Measurements from ENCODE around the gene SPRYD4.

Gene SPRYD4

GRCh38 chr12:56476143-56476542 is 7.8 kb downstream of the SPRYD4 start:
- no peak for TF ChIP-seq ZNF549 (tag by site-specific recombination; IDR thresholded peaks at IDR 0.05)
- no peak for TF ChIP-seq MZF1 (tag by site-specific recombination; IDR thresholded peaks at IDR 0.05; ENCODE audit: borderline replicate concordance)
- TF ChIP-seq EGR2 (tag by site-specific recombination; IDR thresholded peaks at IDR 0.05; ENCODE audit: low read depth): peak; percentile 88
- TF ChIP-seq, protein P1, sequence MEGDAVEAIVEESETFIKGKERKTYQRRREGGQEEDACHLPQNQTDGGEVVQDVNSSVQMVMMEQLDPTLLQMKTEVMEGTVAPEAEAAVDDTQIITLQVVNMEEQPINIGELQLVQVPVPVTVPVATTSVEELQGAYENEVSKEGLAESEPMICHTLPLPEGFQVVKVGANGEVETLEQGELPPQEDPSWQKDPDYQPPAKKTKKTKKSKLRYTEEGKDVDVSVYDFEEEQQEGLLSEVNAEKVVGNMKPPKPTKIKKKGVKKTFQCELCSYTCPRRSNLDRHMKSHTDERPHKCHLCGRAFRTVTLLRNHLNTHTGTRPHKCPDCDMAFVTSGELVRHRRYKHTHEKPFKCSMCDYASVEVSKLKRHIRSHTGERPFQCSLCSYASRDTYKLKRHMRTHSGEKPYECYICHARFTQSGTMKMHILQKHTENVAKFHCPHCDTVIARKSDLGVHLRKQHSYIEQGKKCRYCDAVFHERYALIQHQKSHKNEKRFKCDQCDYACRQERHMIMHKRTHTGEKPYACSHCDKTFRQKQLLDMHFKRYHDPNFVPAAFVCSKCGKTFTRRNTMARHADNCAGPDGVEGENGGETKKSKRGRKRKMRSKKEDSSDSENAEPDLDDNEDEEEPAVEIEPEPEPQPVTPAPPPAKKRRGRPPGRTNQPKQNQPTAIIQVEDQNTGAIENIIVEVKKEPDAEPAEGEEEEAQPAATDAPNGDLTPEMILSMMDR (tag by site-specific recombination; IDR thresholded peaks at IDR 0.05): no peak
- no peak for TF ChIP-seq ZNF175 (tag by site-specific recombination; IDR thresholded peaks at IDR 0.05)
- no peak for TF ChIP-seq ZNF366 (tag by site-specific recombination; conservative IDR thresholded peaks at IDR 0.05)
- no peak for TF ChIP-seq ZSCAN18 (tag by site-specific recombination; IDR thresholded peaks at IDR 0.05)
- no peak for TF ChIP-seq SALL2 (tag by site-specific recombination; IDR thresholded peaks at IDR 0.05; ENCODE audit: borderline replicate concordance)
- peak; percentile 69 for TF ChIP-seq ZFHX2 (tag by site-specific recombination; conservative IDR thresholded peaks at IDR 0.05)
- TF ChIP-seq ZBTB17 (tag by site-specific recombination; IDR thresholded peaks at IDR 0.05): 0 out of 2 replicates have a peak, but pooled peaks have one; percentile 17
- Histone ChIP-seq H3K27ac (ENCODE audit: extremely low read depth, low read depth, low read length) (no peak overlapping the region), H3K36me3 (ENCODE audit: control insufficient read depth in 2 of 2, insufficient read depth in 1 of 2, low read length in 2 of 2) (peaks cover 0 to 27% of the 10 kb centered on the region in 2 experiments; a peak in 2 of 3 replicates), H3K4me3 (ENCODE audit: low read depth, low read length) (no peak overlapping the region), H3K4me1 (ENCODE audit: control insufficient read depth, insufficient read depth, low read length) (no peaks in the 10 kb centered on the region), H3K9me3 (ENCODE audit: control insufficient read depth, insufficient read depth, low read depth, low read length) (no peaks in the 10 kb centered on the region)
- ChIA-PET CTCF (interaction anchor here (0.7 kb wide), 1 partner anchor 274 kb away, joined by 6 read pairs; no protein-coding TSS in a partner anchor), POLR2A (no interaction called here)

DNA sequence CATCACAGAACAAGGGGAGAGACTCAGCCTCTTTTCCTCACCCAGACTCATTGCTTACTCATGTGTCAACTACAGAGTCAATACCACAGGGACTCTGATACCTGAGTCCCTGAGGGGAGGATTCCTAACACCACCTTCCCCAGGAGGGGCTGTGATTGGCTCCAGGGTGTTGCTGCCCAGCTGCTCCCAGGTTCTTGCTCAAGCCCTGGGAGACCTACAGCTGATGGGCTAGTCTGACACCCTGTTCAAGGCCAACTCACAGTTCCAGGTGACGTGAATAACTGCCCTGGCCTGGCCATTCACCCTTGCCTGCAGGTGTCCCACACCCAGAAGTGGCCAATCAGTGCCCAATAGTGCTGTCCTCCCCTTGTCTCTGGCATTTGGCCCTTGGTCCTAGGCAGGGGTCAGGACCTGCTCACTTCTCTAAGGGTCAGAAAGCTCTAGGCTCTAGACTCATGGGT is 8.6 kb downstream of the SPRYD4 start:
- H3K36me3 ChIP-seq (ENCODE audit: control insufficient read depth in 2 of 2, insufficient read depth in 1 of 2, low read length in 2 of 2): peaks cover 0 to 18% of the 10 kb centered on the region in 2 experiments; a peak in 2 of 3 replicates
- no peak overlapping the region for H3K4me3 ChIP-seq (ENCODE audit: low read depth, low read length)
- H3K4me1 ChIP-seq (ENCODE audit: control insufficient read depth, insufficient read depth, low read length): no peaks in the 10 kb centered on the region
- no peak overlapping the region for H3K27ac ChIP-seq (ENCODE audit: extremely low read depth, low read depth, low read length)
- ChIA-PET CTCF (no interaction called here), POLR2A (interaction anchor here (1.3 kb wide), 1 partner anchor 255 kb away, joined by 4 read pairs; the partner anchor contains the start of gene RNF41)
- no peaks in the 10 kb centered on the region for H3K9me3 ChIP-seq (ENCODE audit: control insufficient read depth, insufficient read depth, low read depth, low read length)
- TF ChIP-seq GLIS1 (tag by site-specific recombination; IDR thresholded peaks at IDR 0.05): peak; percentile 22; the same call in 1 of the 2 replicates
- TF ChIP-seq ZNF16 (tag by site-specific recombination; IDR thresholded peaks at IDR 0.05; ENCODE audit: low read depth): no peak
- no peak for TF ChIP-seq ZFP37 (tag by site-specific recombination; IDR thresholded peaks at IDR 0.05)

DNA sequence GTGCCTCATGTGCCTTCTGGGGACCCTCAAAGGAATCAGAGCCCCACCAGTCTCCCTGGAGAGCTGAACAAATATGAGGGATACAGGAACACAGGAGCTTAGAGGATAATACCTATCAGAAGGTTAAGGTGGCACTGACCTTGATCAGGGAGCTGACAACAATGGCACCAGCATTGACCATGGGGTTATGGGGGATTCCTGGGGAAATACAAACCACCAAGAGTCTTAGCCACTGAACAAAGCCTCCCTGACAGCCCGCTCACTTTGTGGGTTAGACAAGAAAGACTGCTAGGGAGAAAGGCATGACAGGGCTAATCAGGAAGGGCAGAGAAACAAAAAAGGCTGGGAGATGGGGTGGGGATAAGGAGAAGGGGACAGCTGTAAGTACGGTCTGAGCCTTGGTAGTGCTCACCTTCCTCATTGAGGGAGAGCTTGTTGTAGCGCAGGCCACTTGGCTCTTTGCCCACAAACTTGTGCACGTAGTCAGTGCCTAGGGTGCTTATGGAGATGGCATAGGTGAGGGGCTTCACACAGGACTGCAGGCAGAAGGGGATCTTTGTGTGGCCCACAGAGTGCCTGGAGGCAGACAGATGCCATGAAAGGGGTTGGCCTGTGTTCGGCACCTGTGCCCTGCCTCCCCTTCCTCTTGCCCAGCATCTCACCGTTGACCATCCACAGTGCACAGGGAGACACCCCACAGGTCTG is 9.3 kb downstream of the SPRYD4 start:
- TF ChIP-seq YY1 (tag by site-specific recombination; IDR thresholded peaks at IDR 0.05): no peak
- no peak for TF ChIP-seq ZNF623 (tag by site-specific recombination; IDR thresholded peaks at IDR 0.05)
- no peak for TF ChIP-seq ZNF433 (tag by site-specific recombination; IDR thresholded peaks at IDR 0.05; ENCODE audit: low read depth)
- H3K27ac ChIP-seq (ENCODE audit: extremely low read depth, low read depth, low read length): no peak overlapping the region
- peaks cover 0 to 11% of the 10 kb centered on the region in 2 experiments; a peak in 2 of 3 replicates for H3K36me3 ChIP-seq (ENCODE audit: control insufficient read depth in 2 of 2, insufficient read depth in 1 of 2, low read length in 2 of 2)
- H3K4me3 ChIP-seq (ENCODE audit: low read depth, low read length): no peak overlapping the region
- H3K9me3 ChIP-seq (ENCODE audit: control insufficient read depth, insufficient read depth, low read depth, low read length): no peaks in the 10 kb centered on the region
- H3K4me1 ChIP-seq (ENCODE audit: control insufficient read depth, insufficient read depth, low read length): no peaks in the 10 kb centered on the region
- CTCF ChIA-PET: interaction anchor here (0.6 kb wide), 1 partner anchor 14 kb away, joined by 4 read pairs; no protein-coding TSS in a partner anchor
- POLR2A ChIA-PET: interaction anchor here (1.3 kb wide), 1 partner anchor 256 kb away, joined by 4 read pairs; the partner anchor contains the start of gene RNF41

All from HEK293 (cell line).